ENCODE data around the gene ATG5.

ATG5 gene

GRCh38 chr6:106293116-106293515 is 32.4 kb downstream of the ATG5 start:
- H2AFZ ChIP-seq (ENCODE audit: low read length): no peak overlapping the region
- no peaks in the 10 kb centered on the region for H3F3A ChIP-seq (ENCODE audit: low read depth)
- H3K36me3 ChIP-seq (ENCODE audit: insufficient read depth, low read length): peaks cover 27% of the 10 kb centered on the region
- H3K9me2 ChIP-seq (replicated peaks; ENCODE audit: low read depth, low read length): no peaks in the 10 kb centered on the region
- 0 out of 2 replicates have a peak, but pooled peaks cover 7% of the 10 kb centered on the region for H3K9me3 ChIP-seq (ENCODE audit: insufficient read depth, low read depth, low read length)
- no peaks in the 10 kb centered on the region for H4K20me1 ChIP-seq (ENCODE audit: insufficient read depth, low read length, poor library complexity, severe bottlenecking)
- peaks cover 62% of the 10 kb centered on the region for H3K79me2 ChIP-seq (ENCODE audit: insufficient read depth, low read length)
- H3K4me2 ChIP-seq (ENCODE audit: low read depth, low read length, poor library complexity, severe bottlenecking): no peak overlapping the region
- H3K4me3 ChIP-seq (ENCODE audit: low read length, poor library complexity, severe bottlenecking): no peak overlapping the region
- TF ChIP-seq EZH2phosphoT487 (IDR thresholded peaks at IDR 0.05; ENCODE audit: borderline replicate concordance): no peak
- TF ChIP-seq CTCF (conservative IDR thresholded peaks at IDR 0.05; ENCODE audit: low read length): no peak
- H3K9ac ChIP-seq (ENCODE audit: low read depth, low read length, poor library complexity, severe bottlenecking): no peak overlapping the region
- no peaks in the 10 kb centered on the region for H3K27me3 ChIP-seq (ENCODE audit: insufficient read depth, low read length, poor library complexity, severe bottlenecking)
- H3K4me1 ChIP-seq (ENCODE audit: insufficient read depth, low read length, poor library complexity, severe bottlenecking): no peaks in the 10 kb centered on the region

GRCh38 chr6:106290954-106291353 is 34.6 kb downstream of the ATG5 start:
- no peaks in the 10 kb centered on the region for H4K20me1 ChIP-seq (ENCODE audit: insufficient read depth, low read length, poor library complexity, severe bottlenecking)
- no peak overlapping the region for H2AFZ ChIP-seq (ENCODE audit: low read length)
- no peak overlapping the region for H3K9ac ChIP-seq (ENCODE audit: low read depth, low read length, poor library complexity, severe bottlenecking)
- peaks cover 53% of the 10 kb centered on the region for H3K79me2 ChIP-seq (ENCODE audit: insufficient read depth, low read length)
- H3K4me3 ChIP-seq (ENCODE audit: low read length, poor library complexity, severe bottlenecking): no peak overlapping the region
- H3K4me1 ChIP-seq (ENCODE audit: insufficient read depth, low read length, poor library complexity, severe bottlenecking): peaks cover 15% of the 10 kb centered on the region
- TF ChIP-seq EZH2phosphoT487 (IDR thresholded peaks at IDR 0.05; ENCODE audit: borderline replicate concordance) (no peak), CTCF (conservative IDR thresholded peaks at IDR 0.05; ENCODE audit: low read length) (no peak)
- H3K27me3 ChIP-seq (ENCODE audit: insufficient read depth, low read length, poor library complexity, severe bottlenecking): no peaks in the 10 kb centered on the region
- H3F3A ChIP-seq (ENCODE audit: low read depth): no peaks in the 10 kb centered on the region
- H3K9me2 ChIP-seq (replicated peaks; ENCODE audit: low read depth, low read length): no peaks in the 10 kb centered on the region
- peaks cover 27% of the 10 kb centered on the region for H3K36me3 ChIP-seq (ENCODE audit: insufficient read depth, low read length)
- 0 out of 2 replicates have a peak, but pooled peaks cover 7% of the 10 kb centered on the region for H3K9me3 ChIP-seq (ENCODE audit: insufficient read depth, low read depth, low read length)
- no peak overlapping the region for H3K4me2 ChIP-seq (ENCODE audit: low read depth, low read length, poor library complexity, severe bottlenecking)

GRCh38 chr6:106290032-106290431 is 35.5 kb downstream of the ATG5 start:
- Histone ChIP-seq H2AFZ (ENCODE audit: low read length) (no peak overlapping the region), H4K20me1 (ENCODE audit: insufficient read depth, low read length, poor library complexity, severe bottlenecking) (no peaks in the 10 kb centered on the region), H3K9me3 (ENCODE audit: insufficient read depth, low read depth, low read length) (0 out of 2 replicates have a peak, but pooled peaks cover 7% of the 10 kb centered on the region), H3K79me2 (ENCODE audit: insufficient read depth, low read length) (peaks cover 58% of the 10 kb centered on the region), H3K9me2 (replicated peaks; ENCODE audit: low read depth, low read length) (no peaks in the 10 kb centered on the region), H3K4me2 (ENCODE audit: low read depth, low read length, poor library complexity, severe bottlenecking) (no peak overlapping the region), H3K4me3 (ENCODE audit: low read length, poor library complexity, severe bottlenecking) (no peak overlapping the region), H3K27me3 (ENCODE audit: insufficient read depth, low read length, poor library complexity, severe bottlenecking) (no peaks in the 10 kb centered on the region), H3K36me3 (ENCODE audit: insufficient read depth, low read length) (peaks cover 27% of the 10 kb centered on the region), H3F3A (ENCODE audit: low read depth) (no peaks in the 10 kb centered on the region), H3K9ac (ENCODE audit: low read depth, low read length, poor library complexity, severe bottlenecking) (no peak overlapping the region), H3K4me1 (ENCODE audit: insufficient read depth, low read length, poor library complexity, severe bottlenecking) (peaks cover 15% of the 10 kb centered on the region)
- TF ChIP-seq CTCF (conservative IDR thresholded peaks at IDR 0.05; ENCODE audit: low read length) (no peak), EZH2phosphoT487 (IDR thresholded peaks at IDR 0.05; ENCODE audit: borderline replicate concordance) (no peak)

Data from Loucy (cell line).